Ectodermal cell (in vitro differentiated cells): ENCODE results near the gene NEGR1.

Source experiments
- H3K27ac ChIP-seq: 2 replicates; pipeline ENCODE4 v1.7.0; 2013; ENCODE audit warnings: mild to moderate bottlenecking, low read depth, low read length; ENCODE audit not compliant: insufficient read depth, poor library complexity, severe bottlenecking
- H3K27me3 ChIP-seq: 2 replicates; pipeline ENCODE4 v1.7.0; 2013; ENCODE audit warnings: mild to moderate bottlenecking, low read length; ENCODE audit not compliant: insufficient read depth, control insufficient read depth, poor library complexity, severe bottlenecking
- H3K36me3 ChIP-seq: one replicate; pipeline ENCODE4 v1.7.0; 2013; ENCODE audit warnings: low read length; ENCODE audit not compliant: control insufficient read depth, insufficient read depth
- H3K4me1 ChIP-seq: one replicate; pipeline ENCODE4 v1.7.0; 2013; ENCODE audit warnings: low read length; ENCODE audit not compliant: control insufficient read depth, insufficient read depth
- H3K4me3 ChIP-seq: 2 replicates; pipeline ENCODE4 v1.7.0; 2013; ENCODE audit warnings: low read depth, low read length, control low read depth; ENCODE audit not compliant: insufficient read depth
- H3K9me3 ChIP-seq: 2 replicates; pipeline ENCODE4 v1.7.0; 2013; ENCODE audit warnings: mild to moderate bottlenecking, low read length, moderate library complexity; ENCODE audit not compliant: control insufficient read depth
- WGBS, 2 experiments: methylation state at CpG; one replicate each; pipeline ENCODE4 v1.1.7; 2013; ENCODE audit warnings: missing lambda C conversion rate in 2 of 2; 5-methylcytosine and 5-hydroxymethylcytosine counted together

Gene NEGR1

DNA sequence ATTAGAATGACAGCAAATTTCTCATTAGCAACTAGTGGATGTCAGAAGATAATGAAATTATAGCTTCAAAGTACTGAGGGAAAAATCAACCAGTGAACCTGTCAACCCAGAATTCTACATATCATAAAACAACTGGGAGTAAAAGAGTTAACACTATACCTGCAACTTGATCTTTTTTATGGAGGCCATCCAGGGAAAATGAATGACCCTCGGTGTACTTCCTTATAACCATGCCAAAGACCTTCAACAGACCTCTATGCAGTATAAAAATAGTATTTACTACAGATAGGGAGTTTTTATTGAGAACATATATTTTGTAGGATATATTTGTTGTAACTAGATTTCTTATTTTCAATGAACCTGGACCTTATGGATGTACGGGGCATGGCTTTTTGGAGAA, 809.0 kb downstream of the NEGR1 start:
- Histone ChIP-seq H3K36me3 (no peaks in the 10 kb centered on the region), H3K9me3 (no peaks in the 10 kb centered on the region), H3K4me1 (no peaks in the 10 kb centered on the region), H3K27me3 (no peaks in the 10 kb centered on the region), H3K4me3 (no peak overlapping the region), H3K27ac (no peak overlapping the region)
- 86% methylated on average over 1 of the region's 2 CpGs; no CpG with 5 or more reads in 1 of the 2 experiments for WGBS, 2 experiments

- no peaks in the 10 kb centered on the region for H3K27me3 ChIP-seq
- WGBS, 2 experiments, result 86 to 98% methylated on average over 2 of the region's 2 CpGs
- no peaks in the 10 kb centered on the region for H3K9me3 ChIP-seq
- H3K4me3 ChIP-seq, result no peak overlapping the region
- no peak overlapping the region for H3K27ac ChIP-seq
- H3K36me3 ChIP-seq, result no peaks in the 10 kb centered on the region
- no peaks in the 10 kb centered on the region for H3K4me1 ChIP-seq
Observed at GRCh38 chr1:71465093-71465492, 817.2 kb downstream of the NEGR1 start.

DNA sequence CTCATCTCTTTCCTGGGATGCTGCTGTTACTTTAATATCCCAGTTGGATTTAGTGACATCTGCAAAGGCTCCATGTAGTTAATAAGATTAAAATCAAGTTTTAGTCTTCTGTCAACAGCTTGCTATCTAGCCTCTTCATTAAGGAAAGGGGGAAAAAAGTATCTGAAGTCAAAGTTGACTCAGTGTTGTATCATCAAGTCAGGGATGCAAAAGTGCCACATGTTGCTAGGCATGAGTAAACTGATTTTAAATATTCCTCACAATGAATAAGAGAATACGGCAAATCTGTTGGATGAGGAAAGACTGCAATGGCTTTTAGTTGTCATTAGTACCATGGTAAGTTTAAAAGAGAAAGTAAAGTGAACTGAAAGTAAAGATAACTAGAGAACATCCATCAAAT, 818.3 kb downstream of the NEGR1 start:
- H3K4me3 ChIP-seq, result no peak overlapping the region
- no peaks in the 10 kb centered on the region for H3K4me1 ChIP-seq
- H3K27me3 ChIP-seq, result no peaks in the 10 kb centered on the region
- H3K27ac ChIP-seq, result no peak overlapping the region
- 95 to 100% methylated on average over 1 of the region's 1 CpG for WGBS, 2 experiments
- H3K9me3 ChIP-seq, result no peaks in the 10 kb centered on the region
- H3K36me3 ChIP-seq, result no peaks in the 10 kb centered on the region

- 78 to 81% methylated on average over 4 to 5 of the region's 5 CpGs for WGBS, 2 experiments
Observed at GRCh38 chr1:71463144-71463543, 819.2 kb downstream of the NEGR1 start.

GRCh38 chr1:71462247-71462646, 820.1 kb downstream of the NEGR1 start:
- Histone ChIP-seq H3K27me3 (no peaks in the 10 kb centered on the region), H3K27ac (no peak overlapping the region), H3K4me1 (no peaks in the 10 kb centered on the region), H3K9me3 (no peaks in the 10 kb centered on the region), H3K4me3 (no peak overlapping the region), H3K36me3 (no peaks in the 10 kb centered on the region)

More at GRCh38 chr1:71463144-71463543, 819.2 kb downstream of the NEGR1 start:
- Histone ChIP-seq H3K36me3 (no peaks in the 10 kb centered on the region), H3K9me3 (no peaks in the 10 kb centered on the region), H3K4me1 (no peaks in the 10 kb centered on the region), H3K4me3 (no peak overlapping the region), H3K27me3 (no peaks in the 10 kb centered on the region), H3K27ac (no peak overlapping the region)

- Histone ChIP-seq H3K27me3 (no peaks in the 10 kb centered on the region), H3K9me3 (no peaks in the 10 kb centered on the region), H3K36me3 (no peaks in the 10 kb centered on the region), H3K4me3 (no peak overlapping the region), H3K4me1 (no peaks in the 10 kb centered on the region), H3K27ac (no peak overlapping the region)
- WGBS, 2 experiments, result 90 to 91% methylated on average over 2 of the region's 2 CpGs
Observed at GRCh38 chr1:71461416-71461815, 820.9 kb downstream of the NEGR1 start.

- no peak overlapping the region for H3K4me3 ChIP-seq
- no peaks in the 10 kb centered on the region for H3K27me3 ChIP-seq
- no peaks in the 10 kb centered on the region for H3K4me1 ChIP-seq
- 81% methylated on average over 8 of the region's 8 CpGs for WGBS, 2 experiments
- no peaks in the 10 kb centered on the region for H3K9me3 ChIP-seq
- no peak overlapping the region for H3K27ac ChIP-seq
- no peaks in the 10 kb centered on the region for H3K36me3 ChIP-seq
Observed at GRCh38 chr1:71448444-71448843, 833.9 kb downstream of the NEGR1 start.

DNA sequence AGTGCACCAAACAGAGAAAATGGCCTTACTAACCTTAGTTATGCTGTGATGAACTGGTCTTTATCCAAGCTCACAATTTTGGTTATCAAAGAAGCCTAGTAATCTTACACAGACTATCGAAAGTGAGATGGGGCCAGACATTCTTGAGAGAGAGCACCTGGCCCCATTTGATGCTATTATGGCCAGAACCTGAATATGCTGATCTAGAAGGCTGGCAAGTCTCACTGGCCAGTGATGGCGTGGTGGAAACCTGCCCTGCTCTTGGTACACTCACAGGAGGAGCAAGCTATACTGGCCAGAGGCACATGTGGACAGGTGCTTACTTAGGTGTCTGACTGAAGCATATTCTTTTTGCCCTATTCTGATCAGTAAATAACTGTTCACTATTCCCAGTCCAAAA, 843.7 kb downstream of the NEGR1 start:
- no peaks in the 10 kb centered on the region for H3K9me3 ChIP-seq
- WGBS, 2 experiments, result 86 to 92% methylated on average over 2 of the region's 2 CpGs

DNA sequence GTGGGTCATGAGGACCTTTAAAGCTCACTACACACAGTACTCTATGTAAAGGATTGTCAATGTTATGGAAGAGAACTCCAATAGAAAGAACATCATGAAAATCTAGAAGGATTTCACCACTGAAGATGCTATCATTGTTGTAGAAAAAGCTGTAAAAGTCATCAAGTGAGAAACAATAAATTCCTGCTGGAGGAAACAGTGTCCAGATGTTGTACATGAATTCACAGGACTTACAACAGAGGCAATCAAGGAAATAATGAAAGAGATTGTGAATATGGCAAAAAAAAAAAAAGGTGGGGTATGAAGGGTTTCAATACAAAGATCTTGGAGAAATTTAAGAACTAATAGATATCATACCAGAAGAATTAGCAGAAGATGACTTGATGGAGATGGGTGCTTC, 846.4 kb downstream of the NEGR1 start:
- Histone ChIP-seq H3K4me1 (no peaks in the 10 kb centered on the region), H3K4me3 (no peak overlapping the region), H3K27ac (no peak overlapping the region), H3K36me3 (no peaks in the 10 kb centered on the region), H3K9me3 (no peaks in the 10 kb centered on the region), H3K27me3 (no peaks in the 10 kb centered on the region)

More for the DNA sequence above, 843.7 kb downstream of the NEGR1 start:
- H3K27me3 ChIP-seq, result no peaks in the 10 kb centered on the region
- no peak overlapping the region for H3K4me3 ChIP-seq
- H3K36me3 ChIP-seq, result no peaks in the 10 kb centered on the region
- H3K4me1 ChIP-seq, result no peaks in the 10 kb centered on the region
- H3K27ac ChIP-seq, result no peak overlapping the region

GRCh38 chr1:71434240-71434639, 848.1 kb downstream of the NEGR1 start:
- no peaks in the 10 kb centered on the region for H3K9me3 ChIP-seq
- H3K4me3 ChIP-seq, result no peak overlapping the region
- WGBS, 2 experiments, result 100% methylated on average over 1 of the region's 1 CpG; no CpG with 5 or more reads in 1 of the 2 experiments
- H3K4me1 ChIP-seq, result no peaks in the 10 kb centered on the region
- no peaks in the 10 kb centered on the region for H3K27me3 ChIP-seq
- no peak overlapping the region for H3K27ac ChIP-seq
- no peaks in the 10 kb centered on the region for H3K36me3 ChIP-seq

DNA sequence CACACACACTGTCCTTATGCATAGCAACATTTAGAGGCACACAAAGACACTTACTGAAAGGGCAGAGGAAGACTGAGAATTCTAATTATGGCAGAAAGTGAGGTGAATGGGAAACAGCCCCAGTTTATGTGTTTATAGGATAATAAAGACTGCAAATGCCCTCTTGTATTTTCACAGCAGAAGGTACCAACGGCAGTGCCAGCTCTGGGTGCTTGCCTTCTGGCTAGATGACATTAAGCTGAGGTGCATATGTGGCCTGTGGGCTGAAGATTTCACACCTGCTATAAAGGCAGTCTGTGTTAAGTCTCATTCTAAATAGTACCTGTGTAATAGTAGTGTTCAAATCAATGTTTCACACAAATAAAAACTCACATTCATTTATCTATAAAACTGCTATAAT, 854.3 kb downstream of the NEGR1 start:
- Histone ChIP-seq H3K9me3 (no peaks in the 10 kb centered on the region), H3K27me3 (no peaks in the 10 kb centered on the region), H3K4me1 (no peaks in the 10 kb centered on the region), H3K36me3 (no peaks in the 10 kb centered on the region), H3K27ac (no peak overlapping the region), H3K4me3 (no peak overlapping the region)
- 85 to 89% methylated on average over 1 of the region's 1 CpG for WGBS, 2 experiments
